Endometrium (tissue), 2 donors: ENCODE data around the gene CLCF1.

Experiments
- FAIRE-seq: peaks from 2 replicates; lab custom pipeline; 2012; peaks lifted over from hg19 to GRCh38; lab: Jason Lieb, UNC
- donor health status: control.
- donor health status: control.

The CLCF1 gene

DNA sequence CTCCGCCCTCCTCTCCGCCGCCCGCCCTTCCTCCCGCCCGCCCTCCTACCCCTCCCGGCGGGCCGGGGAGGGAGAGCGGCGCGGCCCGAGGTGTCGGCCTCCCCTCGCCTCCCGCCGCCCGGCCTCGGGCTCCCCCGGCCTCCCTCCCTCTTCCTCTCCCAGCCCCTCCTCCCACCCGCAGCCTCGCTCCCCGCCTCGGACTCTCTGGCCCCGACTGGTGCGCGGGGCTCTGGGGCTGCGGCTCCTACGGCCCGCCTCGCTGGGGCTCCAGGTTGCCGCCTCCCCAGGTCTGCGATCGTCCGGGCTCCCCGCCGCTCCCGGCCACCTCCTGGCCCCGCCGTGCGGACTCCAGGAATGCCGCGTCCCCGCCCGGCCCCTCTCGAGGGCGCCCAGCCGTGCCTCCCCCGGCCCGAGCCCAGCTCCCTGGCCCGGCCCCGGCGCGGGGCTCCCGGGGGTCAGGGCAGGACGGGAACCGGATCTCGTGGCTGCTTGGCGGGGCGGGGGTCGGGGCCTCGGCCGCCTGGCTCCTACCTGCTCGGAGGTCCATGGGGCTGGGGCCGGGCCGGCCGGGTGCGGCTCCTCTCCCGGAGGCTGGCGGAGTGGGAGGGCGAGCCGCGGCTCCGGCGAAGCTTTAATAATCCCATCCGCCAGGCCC lies at the start of gene CLCF1:
Gene CLCF1 (minus strand): TSS at position 606 of the 655 bp plus-strand sequence. CDS start 59 bp downstream, at position 547.
- no peak for FAIRE-seq

DNA sequence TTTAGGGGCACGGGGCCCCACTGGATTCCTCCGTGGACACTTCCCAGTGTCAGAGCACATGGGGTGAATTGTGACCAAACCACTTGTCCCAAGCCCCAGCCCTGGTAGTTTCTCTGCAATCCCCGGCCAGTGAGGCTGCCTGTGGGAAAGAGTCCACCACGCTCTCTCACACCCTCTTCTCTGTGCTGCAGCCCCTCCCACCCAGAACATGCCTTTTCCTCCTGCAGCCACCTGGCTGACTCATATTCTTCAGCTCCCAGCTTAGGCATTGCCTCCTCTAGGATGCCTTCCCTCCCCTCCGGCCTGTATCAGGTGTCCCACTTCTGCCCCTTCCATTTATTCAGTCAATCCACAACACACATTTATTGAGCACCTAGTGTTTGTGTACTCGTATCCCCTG lies 49.5 kb upstream of the CLCF1 start:
- FAIRE-seq, result no peak

DNA sequence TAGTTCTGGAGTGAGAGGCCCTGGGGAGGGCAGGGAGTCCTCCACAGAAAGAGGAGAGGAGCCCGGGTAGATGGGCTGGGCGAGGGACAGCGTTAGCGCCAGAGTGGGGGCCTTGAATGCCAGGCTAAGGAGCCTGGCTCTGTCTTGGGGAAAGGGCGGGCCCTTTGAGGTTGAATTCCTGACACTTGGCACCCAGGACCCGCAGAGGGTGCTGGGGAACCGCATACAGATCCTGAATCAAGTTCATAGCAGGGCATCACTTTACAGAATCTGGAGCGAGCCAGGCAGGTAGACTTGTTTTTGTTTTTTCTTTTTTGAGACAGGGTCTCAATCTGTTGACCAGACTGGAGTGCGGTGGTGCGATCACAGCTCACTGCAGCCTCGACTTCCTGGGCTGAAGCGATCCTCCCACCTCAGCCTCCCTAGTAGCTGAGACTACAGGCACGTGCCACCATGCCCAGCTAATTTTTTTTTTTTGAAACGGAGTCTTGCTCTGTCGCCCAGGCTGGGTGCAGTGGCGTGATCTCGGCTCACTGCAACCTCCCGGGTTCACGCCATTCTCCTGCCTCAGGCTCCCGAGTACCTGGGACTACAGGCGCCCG lies 48.1 kb upstream of the CLCF1 start:
- FAIRE-seq, result no peak

DNA sequence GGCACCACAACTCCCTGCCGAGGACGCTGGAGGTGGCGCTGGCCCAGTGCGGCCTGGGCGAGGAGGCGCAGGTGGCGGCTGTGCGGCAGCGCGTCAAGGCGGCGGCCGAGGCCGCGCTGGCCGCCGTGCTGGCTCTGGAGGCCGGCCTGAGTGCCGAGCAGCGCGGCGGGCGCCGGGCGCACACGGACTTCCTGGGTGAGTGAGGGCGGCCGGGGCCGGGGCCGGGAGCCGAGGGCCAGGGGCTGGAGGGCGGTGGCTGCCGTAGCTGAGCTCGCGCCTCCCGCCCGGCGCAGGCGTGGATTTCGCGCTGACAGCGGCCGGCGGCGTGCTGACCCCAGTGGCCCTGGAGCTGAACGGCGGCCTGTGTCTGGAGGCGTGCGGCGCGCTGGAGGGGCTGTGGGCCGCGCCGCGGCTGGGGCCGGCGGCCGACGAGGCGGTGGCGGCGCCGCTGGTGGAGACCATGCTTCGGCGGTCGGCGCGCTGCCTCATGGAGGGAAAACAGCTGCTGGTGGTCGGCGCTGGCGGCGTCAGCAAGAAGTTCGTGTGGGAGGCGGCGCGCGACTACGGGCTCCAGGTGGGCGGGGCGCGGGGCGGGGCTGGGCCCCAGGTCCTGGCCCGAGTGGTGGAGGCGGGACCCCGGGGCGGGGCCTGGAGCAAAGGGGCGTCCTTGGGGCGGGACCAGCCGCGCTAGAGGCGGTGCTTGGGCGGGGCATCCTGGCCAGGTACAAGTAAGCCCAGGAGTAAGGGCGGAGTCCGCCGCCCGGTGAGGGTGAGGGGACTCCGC lies 47.4 kb upstream of the CLCF1 start:
- FAIRE-seq, result no peak

DNA sequence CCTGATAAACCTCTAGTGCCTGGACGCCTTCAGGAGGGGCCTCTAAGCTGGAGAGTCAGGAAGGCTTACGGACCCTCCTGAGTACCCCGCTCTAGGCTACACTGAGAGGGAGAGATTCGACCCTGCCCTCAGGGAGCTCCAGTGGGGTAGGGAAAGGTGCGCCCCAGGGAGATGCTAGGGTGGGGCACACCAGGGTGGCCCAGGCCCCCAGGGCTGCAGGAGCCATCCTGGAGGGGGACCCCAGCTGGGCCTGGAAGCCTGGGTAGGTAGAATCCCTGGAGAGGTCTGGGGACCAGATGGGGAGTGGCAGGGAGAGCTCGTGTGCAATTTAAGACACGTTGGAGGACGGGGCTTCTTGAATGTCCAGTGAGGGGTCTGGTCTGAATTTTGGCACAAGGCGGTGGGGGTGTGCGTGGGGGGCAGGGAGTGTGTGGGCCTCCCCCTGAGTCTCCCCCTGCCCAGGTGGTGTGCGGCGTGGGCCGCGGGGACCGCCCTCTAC lies 46.8 kb upstream of the CLCF1 start:
- FAIRE-seq, result no peak

DNA sequence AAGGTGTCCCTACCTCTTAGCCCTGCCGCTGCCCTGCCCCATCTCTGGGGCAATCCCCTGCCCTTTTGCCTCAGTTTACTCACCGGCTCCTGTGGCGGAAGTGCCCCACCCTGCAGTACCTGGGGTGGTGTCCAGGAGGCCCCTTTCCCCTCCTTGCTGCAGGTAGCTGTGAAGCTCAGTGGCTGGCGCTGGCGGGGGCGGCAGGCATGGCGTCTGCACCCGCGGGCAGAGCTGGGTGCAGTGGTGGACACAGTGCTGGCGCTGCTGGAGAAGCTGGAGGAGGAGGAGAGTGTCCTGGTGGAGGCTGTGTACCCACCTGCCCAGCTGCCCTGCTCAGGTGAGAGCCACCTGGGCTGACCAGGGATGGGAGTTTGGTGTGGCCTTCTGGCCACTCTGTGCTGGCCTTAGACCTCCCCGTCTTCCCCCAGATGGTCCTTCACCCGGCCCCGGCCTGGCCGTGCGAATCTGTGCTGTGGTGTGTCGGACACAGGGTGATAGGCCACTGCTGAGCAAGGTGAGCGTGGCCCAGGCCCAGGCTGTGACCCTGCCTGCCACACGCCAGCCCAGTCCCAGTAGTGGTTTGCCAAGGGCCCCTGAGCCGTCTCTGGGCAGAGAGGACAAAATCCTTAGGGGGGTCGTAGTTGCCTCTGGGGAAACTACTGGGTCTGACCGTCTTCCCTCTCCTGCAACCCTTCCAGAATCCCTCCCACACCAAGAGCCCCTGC lies 46.1 kb upstream of the CLCF1 start:
- FAIRE-seq, result no peak

DNA sequence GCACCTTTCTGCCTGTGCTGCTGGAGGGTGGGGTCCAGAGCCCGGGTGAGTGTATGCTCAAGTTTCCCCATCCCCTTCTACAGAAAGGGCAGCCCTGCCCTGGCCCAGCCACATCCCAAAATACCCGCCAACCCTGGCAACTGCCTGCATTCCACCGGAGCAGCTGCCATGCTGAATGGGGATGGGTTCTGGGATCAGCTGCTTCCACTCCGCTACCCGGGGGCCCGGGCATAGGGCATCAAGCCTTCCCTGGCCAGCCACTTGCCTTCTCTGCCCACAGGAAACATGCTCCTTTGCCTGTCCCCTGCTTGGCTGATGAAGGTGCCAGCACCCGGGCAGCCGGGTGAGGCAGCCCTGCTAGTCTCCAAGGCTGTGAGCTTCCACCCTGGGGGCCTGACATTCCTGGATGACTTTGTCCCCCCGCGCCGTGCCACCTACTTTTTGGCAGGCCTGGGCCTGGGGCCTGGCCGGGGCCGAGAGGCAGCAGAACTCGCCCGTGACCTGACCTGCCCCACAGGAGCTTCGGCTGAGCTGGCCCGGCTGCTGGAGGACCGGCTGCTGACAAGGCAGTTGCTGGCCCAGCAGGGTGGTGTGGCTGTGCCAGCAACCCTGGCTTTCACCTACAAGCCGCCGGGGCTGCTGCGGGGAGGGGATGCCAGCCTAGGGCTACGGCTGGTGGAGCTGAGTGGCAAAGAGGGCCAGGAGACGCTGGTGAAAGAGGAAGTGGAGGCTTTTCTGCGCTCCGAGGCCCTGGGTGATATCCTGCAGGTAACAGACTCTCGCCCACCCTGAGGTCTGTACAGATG lies 45.3 kb upstream of the CLCF1 start:
- FAIRE-seq, result no peak

DNA sequence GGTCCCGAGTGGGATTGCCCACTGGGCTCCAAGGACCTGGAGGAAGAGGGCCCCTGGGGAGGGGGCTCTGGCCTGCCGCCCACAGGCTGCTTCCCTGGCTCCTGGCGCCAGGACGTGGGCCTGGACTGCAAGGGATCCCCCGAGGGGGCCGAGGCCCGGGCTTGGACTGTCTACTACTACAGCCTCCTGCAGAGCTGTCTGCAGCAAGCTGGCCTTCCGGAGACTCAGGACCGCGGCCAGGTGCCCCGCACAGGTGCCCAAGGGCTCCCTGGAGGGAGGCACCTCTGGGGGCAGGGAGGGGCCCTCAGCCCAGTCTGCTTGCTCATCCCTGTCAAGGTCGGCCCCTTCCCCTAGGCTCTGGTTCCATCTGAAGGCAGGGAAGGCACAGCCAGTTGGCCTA lies 44.0 kb upstream of the CLCF1 start:
- no peak for FAIRE-seq

DNA sequence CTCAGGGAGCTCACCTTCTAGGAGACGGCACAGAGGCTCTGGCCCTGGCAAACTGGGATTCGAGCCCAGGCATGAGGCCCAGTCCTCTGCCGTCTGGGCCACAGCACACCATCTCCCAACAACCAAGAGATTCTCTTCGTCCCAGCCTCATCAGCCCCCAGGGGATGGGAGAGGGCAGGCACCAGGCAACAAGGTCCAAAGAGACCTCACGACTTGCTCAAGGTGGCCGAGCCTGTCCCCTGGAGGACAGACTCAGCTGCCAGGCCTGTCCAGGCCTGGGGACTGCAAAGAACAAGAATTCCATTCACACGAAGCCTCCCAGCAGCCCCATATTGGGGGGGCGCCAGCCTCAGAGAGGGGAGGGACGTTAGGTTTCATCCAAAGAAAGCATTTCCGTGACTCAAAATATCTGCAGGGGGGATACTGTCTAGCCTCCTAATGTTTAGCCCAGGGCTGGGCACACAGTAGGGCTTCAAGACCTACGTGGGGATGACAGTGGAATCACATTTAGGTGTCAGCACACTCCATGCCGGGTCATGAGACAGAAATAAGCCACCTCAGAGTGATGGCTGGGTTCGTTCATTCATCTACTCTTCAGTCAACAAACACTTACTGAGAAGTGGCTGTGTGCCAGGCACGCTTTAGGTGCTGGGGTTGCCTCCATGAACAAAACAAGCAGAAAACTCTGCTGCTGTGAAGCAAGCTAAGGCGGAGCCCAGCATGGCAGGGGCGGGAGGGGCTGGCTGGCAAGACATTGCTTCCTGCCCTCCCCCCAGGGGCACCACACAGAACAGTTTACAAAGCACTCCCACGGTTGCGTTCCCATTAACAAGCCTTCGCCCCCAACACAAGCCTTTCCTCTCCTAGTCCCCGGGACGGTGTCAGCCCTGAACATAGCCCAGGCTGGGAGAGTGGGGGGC lies 43.3 kb upstream of the CLCF1 start:
- no peak for FAIRE-seq

DNA sequence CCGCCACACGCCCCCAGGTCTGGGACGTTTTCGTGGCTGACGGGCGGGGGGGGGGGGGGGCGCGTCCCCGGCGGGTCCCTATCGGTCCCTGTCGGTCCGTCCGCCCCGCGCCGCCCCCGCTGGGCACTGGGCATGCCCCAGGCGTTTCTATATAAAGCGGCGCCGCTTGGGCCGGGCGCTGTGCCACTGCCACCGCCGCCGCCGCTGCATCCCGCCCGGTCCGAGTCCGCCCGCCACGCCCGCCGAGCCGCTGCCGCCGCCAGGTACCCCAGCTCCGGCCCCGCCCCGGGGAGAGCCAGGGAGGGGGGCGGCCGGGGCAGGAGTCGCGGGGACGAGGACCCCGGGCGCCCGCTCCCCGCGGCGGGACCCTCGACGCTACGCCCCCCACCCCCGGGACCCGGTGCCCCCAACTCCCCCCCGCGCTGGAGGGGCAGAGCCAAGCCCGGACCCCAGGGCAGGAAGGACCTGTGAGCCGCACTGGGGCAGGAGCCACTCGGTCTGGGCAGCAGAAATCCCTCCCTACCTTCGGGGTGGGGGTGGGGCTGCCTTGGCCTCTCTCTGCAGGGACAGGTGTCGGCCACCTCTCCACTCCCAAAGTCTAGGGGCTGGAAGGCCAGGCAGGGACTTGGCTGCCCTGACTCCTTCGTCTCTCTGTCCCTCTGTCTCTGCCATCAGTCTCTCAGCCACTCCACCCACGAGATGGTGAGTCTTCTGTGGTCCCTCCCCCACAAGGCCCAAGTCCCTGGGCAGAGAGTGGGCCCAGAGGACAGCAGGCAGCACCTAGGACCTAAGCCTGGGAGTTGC lies 42.3 kb upstream of the CLCF1 start, which contains the start of gene CARNS1:
Gene CARNS1 (plus strand): TSS at position 178 of the 804 bp plus-strand sequence. CDS start 522 bp downstream, at position 700.
- no peak for FAIRE-seq

DNA sequence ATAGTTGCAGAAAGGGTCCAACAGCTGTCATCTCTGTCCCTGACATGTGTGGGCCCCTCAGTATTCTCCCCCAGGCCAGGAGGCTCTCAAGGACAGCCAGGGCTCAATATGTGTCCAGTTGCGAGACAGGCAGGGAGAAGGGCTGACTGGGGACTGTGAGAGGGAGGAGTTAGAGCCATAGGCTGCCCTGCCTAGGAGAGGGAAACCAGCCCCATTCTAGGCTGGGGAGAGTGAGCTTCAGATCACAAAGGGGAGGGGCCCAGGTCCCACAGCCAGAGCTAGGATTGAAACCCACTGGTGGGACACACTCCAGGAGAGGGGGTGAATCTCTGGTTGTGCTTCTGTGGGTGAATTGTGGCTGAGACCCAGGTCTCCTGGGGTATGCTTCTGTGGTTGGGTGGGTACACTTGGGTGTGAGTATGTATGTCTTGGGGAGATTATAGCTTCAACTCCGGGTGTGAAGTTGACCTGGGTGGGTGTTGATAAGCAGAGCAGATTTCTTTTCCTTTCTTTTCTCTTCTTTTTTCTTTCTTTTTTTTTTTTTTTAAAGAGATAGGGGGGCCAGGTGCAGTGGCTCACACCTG lies 40.0 kb upstream of the CLCF1 start:
- no peak for FAIRE-seq

DNA sequence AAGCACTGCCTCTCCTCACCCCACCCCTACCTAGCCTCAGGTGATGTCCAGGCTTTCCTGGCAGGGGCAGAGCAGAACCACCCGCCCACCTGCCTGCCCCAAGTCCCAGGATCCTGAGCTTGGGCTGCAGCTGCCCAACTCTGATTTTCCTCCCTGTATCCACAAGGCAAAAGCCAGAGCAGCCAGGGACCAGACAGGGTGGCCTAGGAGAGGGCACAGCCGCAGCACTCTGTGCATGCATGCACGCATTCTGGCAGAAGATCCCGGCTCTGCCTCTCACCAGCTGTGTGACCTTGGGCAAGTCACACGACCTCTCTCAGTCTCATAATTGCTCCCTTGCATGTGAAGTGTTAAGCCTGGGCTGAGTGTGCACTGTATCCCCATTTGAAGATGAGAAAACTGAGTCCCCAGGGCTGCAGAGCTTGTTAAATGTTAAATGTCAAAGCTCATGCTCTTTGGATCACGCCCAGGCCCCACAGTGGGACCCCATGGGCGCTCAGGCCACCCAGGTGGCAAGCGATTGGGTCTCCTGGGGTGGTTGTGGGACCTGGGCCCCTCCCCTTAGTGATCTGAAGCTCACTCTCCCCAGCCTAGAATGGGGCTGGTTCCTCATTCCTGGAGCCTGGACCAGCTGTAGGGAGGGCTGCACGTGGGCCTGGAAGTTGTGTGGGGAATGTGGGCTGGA lies 39.2 kb upstream of the CLCF1 start:
- FAIRE-seq, result no peak

DNA sequence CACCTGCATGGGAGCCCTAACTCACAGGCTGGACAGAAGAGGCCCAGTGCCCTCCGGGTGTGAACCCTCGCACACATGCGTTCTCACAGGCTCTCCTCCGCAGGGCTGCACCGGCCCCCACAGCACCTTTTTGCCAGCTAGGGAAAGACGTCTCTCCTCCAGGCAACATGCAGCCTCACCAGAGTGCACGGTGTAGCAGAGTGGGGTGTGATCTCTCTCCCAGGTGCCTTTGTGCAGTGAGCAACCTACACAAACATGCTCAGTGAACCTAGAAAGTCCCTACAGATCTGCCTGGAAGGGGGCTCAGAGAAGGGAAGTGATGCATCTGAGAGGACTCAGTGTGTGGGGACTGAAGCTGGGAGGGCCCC lies 38.4 kb upstream of the CLCF1 start:
- FAIRE-seq, result no peak

DNA sequence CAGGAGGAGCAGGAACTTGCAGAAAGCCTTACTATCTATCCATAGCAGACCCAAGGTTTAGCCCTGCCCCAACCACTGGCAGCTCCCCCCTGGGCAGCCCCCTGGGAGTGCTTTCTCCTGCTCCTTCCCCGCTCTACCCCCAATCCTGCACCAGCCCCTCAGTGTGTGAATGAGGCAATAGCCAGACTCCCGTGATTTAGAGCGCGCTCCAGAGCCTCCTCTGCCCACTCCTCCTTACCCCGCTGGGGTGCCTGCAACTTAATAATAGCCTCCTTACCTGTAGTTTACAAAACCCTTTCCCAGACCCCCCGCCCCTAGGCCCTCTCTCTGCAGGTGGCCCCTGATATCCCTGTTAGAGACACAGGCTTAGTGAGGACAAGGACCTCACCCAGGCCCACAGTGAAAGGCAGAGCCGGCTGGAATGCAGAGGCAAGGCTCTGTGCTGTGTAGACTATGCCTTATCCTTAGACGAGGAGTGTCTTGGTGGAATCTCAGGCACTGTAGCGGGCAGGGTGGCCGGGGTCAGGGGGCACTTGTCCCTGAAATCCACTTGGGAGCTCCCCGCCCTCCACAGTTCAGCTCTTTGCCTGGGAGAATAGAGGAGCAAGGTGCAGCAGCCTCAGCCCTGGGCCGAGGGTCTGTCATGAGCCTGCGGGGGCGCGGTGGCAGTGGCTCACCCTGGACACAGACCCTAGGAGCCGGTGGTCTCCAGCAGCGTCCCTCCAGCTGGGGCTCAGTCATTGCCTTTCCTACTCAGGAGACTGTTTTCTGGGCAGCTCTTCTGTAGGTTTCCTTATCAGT lies 37.8 kb upstream of the CLCF1 start:
- no peak for FAIRE-seq

DNA sequence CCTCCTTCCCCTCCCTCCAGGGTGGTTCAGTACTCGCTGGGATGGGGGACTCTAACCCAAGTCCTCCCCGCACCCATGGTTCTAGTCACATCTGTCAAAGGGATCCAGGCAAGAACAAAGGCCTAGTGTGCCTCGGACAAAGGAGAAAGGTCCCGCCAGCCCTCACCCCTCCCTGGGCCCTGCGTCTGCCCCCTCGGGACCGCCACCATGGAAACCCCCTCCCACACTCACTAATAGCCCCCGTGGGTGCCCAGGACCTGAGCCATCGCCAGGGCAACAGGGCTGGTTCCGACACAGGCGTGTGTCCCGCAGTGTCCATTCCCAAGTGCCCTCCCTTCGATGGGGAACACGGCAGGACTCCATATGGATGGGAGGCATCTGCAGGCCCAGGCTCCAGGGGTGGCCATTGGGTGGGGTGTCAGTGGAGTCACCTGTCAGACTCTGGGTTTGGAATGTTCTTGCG lies 37.0 kb upstream of the CLCF1 start:
- FAIRE-seq, result no peak

DNA sequence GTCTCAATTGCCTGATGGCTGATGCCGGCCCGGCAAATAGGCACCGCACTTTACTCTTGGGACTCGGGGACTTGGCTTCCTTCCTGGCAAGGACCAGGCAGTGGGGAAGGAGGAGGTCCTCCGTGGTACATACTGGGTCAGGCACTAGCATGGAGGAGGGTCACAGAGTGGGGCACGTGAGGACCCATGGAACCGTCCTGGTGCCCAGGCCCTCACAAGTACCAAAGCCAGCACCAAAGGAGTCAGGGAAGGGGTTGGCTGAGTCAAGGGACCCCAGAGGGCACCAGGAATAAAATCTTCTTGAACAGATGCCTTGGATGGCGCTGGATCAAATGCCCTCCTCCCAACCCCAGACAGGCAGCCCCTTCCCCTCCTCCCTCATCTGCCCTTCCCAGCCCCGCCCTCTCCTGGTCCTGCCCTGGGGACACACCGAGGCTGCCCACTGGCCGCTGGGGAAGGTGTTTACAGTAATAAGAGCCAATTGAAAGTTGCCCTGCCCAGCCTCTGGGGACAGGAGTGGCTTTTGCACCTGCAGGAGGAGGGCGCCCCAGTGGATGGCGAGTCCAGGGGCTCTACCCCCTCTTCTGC lies 36.5 kb upstream of the CLCF1 start:
- FAIRE-seq, result no peak

DNA sequence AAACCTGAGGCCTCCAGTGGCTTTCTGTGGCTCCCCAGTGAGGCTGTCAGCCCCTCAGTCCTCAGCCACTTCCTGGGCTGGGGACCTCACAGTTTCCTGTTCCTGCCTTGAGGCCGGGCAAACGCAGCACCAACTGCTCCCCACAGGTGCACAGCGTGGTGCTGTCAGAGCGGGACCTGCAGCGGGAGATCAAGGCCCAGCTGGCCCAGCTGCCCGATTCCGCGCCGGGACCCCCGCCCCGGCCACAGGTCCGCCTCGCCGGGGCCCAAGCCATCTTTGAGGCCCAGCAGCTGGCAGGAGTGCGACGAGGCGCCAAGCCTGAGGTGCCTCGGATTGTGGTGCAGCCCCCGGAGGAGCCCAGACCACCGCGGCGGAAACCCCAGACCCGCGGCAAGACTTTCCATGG lies 35.9 kb upstream of the CLCF1 start:
- FAIRE-seq, result no peak
